Neural progenitor cell (in vitro differentiated cells): Measurements from ENCODE around the gene COA3. TPM values are rescaled to one million over a fixed set of nuclear protein-coding genes. Genes with fewer than 3 reads are reported as not detected.
A peak's percentile ranks its signal among the peaks of the same experiment; 100 is the strongest.

Experiments
- DNase-seq: peaks from one replicate; pipeline ENCODE4 v3.0.0-alpha.2; 2016; ENCODE audit warnings: low spot score
- H2AFZ ChIP-seq: fragments of 200-600 bp; sonication (generic); replicated peaks from 2 replicates; pipeline ENCODE4 v1.6.1; 2016; ENCODE audit warnings: antibody characterized with exemption
- H3F3A ChIP-seq: fragments of 200-600 bp; sonication (generic); 2 replicates; pipeline ENCODE4 v1.6.1; 2016; ENCODE audit warnings: antibody characterized with exemption, low read depth
- H3K27ac ChIP-seq: fragments of 200-600 bp; sonication (generic); 2 replicates; pipeline ENCODE4 v1.5.1; 2016; ENCODE audit warnings: mild to moderate bottlenecking
- H3K27me3 ChIP-seq: fragments of 200-600 bp; sonication (generic); 2 replicates; pipeline ENCODE4 v1.6.1; 2016; ENCODE audit warnings: mild to moderate bottlenecking, moderate library complexity
- H3K36me3 ChIP-seq: fragments of 200-600 bp; sonication (generic); 2 replicates; pipeline ENCODE4 v1.5.1; 2016
- H3K4me1 ChIP-seq: fragments of 200-600 bp; sonication (generic); 2 replicates; pipeline ENCODE4 v1.6.1; 2016; ENCODE audit warnings: mixed run types
- H3K4me2 ChIP-seq: fragments of 200-600 bp; sonication (generic); 2 replicates; pipeline ENCODE4 v1.6.1; 2016
- H3K4me3 ChIP-seq: fragments of 200-600 bp; sonication (generic); 2 replicates; pipeline ENCODE4 v1.5.1; 2016
- H3K79me2 ChIP-seq: fragments of 200-600 bp; sonication (generic); 2 replicates; pipeline ENCODE4 v1.6.1; 2016; ENCODE audit warnings: low read depth
- H3K9ac ChIP-seq: fragments of 200-600 bp; sonication (generic); 2 replicates; pipeline ENCODE4 v1.6.1; 2016
- H3K9me3 ChIP-seq: fragments of 200-600 bp; sonication (generic); 2 replicates; pipeline ENCODE4 v1.5.1; 2016; ENCODE audit warnings: low read depth
- H4K20me1 ChIP-seq: fragments of 200-600 bp; sonication (generic); 2 replicates; pipeline ENCODE4 v1.6.1; 2016; ENCODE audit warnings: low read depth
- H3K27ac Mint-ChIP-seq: 3 replicates; pipeline ENCODE4 v1.8.0; 2021; ENCODE audit warnings: mixed read lengths
- H3K27me3 Mint-ChIP-seq: 2 replicates; pipeline ENCODE4 v1.8.0; 2022; ENCODE audit warnings: low read depth, mild to moderate bottlenecking, inconsistent platforms, moderate library complexity, mixed read lengths; ENCODE audit not compliant: insufficient read depth
- H3K36me3 Mint-ChIP-seq: 3 replicates; pipeline ENCODE4 v1.8.0; 2021; ENCODE audit warnings: mixed read lengths
- H3K4me1 Mint-ChIP-seq: 3 replicates; pipeline ENCODE4 v1.8.0; 2021; ENCODE audit warnings: mixed read lengths
- H3K4me3 Mint-ChIP-seq: 3 replicates; pipeline ENCODE4 v1.8.0; 2021; ENCODE audit warnings: mild to moderate bottlenecking, moderate library complexity, mixed read lengths
- H3K9me3 Mint-ChIP-seq: 3 replicates; pipeline ENCODE4 v1.8.0; 2020; ENCODE audit warnings: mixed read lengths
- EZH2 ChIP-seq: fragments of 200-600 bp; sonication (generic); IDR thresholded peaks from 2 replicates; pipeline ENCODE4 v1.6.1; 2017; ENCODE audit warnings: antibody characterized with exemption, mild to moderate bottlenecking, moderate library complexity
- EZH2phosphoT487 ChIP-seq: fragments of 200-600 bp; sonication (generic); IDR thresholded peaks from 2 replicates; pipeline ENCODE4 v1.6.1; 2017; ENCODE audit warnings: antibody characterized with exemption
- total RNA-seq: library from RNA; depleted of rRNA; stranded (reverse); fragments of >200 nt; gene quantifications from 2 replicates; pipeline ENCODE4 v1.2.3, GENCODE V29; 2015; ENCODE audit warnings: low replicate concordance
- TF ChIP-seq, protein P1 (sequence below): fragments of 200-600 bp; sonication (generic); IDR thresholded peaks from 2 replicates; pipeline ENCODE4 v1.5.1; 2017; ENCODE audit warnings: antibody characterized with exemption, mild to moderate bottlenecking

The COA3 gene
- total RNA-seq, 1 donor from 2014 or later = 61.2 TPM

DNA sequence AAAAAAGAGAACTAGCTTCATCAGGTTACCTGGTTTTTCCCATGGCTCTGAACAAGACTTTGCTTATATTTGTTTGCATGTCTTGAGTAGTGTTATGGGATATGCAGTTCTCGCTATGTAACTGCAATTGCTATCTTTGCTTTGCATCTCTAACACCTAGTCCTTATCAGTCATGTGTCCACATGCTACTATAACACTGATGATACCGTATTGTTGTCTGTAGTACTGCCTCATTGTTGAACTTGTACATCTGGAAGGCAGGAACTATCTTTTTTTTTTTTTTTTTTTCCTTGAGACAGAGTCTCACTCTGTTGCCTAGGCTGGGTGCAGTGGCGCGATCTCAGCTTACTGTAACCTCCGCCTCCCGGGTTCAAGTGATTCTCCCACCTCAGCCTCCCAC lies 37.2 kb upstream of the COA3 start:
- Histone ChIP-seq H4K20me1 (peaks cover 13% of the 10 kb centered on the region), H3F3A (peaks cover 13% of the 10 kb centered on the region), H3K36me3 (no peaks in the 10 kb centered on the region), H2AFZ (no peak overlapping the region), H3K27ac (no peak overlapping the region), H3K9ac (no peak overlapping the region), H3K4me2 (no peak overlapping the region), H3K79me2 (peaks cover 41% of the 10 kb centered on the region), H3K9me3 (no peaks in the 10 kb centered on the region), H3K4me3 (no peak overlapping the region), H3K4me1 (peaks cover 11% of the 10 kb centered on the region), H3K27me3 (no peaks in the 10 kb centered on the region)
- no peak overlapping the region for H3K4me3 Mint-ChIP-seq
- no peak overlapping the region for H3K27ac Mint-ChIP-seq
- no peak for DNase-seq
- no peaks in the 10 kb centered on the region for H3K9me3 Mint-ChIP-seq
- H3K27me3 Mint-ChIP-seq = no peaks in the 10 kb centered on the region
- H3K4me1 Mint-ChIP-seq = peaks cover 16% of the 10 kb centered on the region
- no peak for TF ChIP-seq EZH2phosphoT487
- no peak for TF ChIP-seq EZH2
- TF ChIP-seq, protein P1, sequence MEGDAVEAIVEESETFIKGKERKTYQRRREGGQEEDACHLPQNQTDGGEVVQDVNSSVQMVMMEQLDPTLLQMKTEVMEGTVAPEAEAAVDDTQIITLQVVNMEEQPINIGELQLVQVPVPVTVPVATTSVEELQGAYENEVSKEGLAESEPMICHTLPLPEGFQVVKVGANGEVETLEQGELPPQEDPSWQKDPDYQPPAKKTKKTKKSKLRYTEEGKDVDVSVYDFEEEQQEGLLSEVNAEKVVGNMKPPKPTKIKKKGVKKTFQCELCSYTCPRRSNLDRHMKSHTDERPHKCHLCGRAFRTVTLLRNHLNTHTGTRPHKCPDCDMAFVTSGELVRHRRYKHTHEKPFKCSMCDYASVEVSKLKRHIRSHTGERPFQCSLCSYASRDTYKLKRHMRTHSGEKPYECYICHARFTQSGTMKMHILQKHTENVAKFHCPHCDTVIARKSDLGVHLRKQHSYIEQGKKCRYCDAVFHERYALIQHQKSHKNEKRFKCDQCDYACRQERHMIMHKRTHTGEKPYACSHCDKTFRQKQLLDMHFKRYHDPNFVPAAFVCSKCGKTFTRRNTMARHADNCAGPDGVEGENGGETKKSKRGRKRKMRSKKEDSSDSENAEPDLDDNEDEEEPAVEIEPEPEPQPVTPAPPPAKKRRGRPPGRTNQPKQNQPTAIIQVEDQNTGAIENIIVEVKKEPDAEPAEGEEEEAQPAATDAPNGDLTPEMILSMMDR = no peak
- peaks cover 20% of the 10 kb centered on the region for H3K36me3 Mint-ChIP-seq

DNA sequence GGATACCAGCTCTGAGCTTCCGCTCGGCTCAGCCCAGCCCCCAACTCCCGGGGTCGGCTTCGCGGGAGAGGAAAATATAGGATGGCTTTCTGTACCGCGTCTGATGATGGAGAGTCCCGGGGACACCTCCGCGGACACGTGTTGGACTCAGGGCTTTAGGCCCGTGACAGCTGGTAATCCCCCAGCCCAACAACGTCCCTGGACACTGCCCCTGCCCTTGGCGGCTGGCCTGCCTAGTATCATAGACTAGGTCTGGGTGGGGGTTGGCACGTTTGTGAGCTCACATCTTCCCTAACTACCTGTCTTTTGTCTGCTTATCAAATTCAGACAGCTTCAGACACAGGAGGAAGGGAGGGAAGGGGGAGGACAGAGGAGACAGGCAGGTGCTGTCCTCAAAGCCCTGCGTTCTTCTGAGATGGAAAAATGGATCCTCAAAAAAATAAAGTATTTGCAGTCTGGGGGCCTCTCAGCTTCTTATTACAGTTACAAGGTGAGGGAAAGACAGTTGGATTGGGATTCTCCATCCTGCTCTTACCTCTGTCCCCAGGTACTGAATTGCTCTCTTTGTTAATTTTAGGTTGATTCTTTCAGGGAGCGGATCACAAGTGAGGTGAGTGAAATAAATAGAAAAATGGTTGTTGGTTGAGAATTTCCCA lies 35.4 kb upstream of the COA3 start:
- no peak for TF ChIP-seq EZH2phosphoT487
- TF ChIP-seq, protein P1 = no peak
- TF ChIP-seq EZH2 = no peak
- Histone ChIP-seq H4K20me1 (peaks cover 13% of the 10 kb centered on the region), H3K4me1 (peaks cover 11% of the 10 kb centered on the region), H3K9ac (peak overlapping the region; percentile 92), H3K27ac (peak overlapping the region; percentile 78), H3K4me2 (peak overlapping the region; percentile 96), H3K36me3 (no peaks in the 10 kb centered on the region), H3K9me3 (no peaks in the 10 kb centered on the region), H3F3A (peaks cover 13% of the 10 kb centered on the region), H2AFZ (peak overlapping the region; percentile 90), H3K79me2 (peaks cover 41% of the 10 kb centered on the region), H3K4me3 (peak overlapping the region; percentile 93), H3K27me3 (peaks cover under 1% of the 10 kb centered on the region)
- H3K9me3 Mint-ChIP-seq = no peaks in the 10 kb centered on the region
- H3K27ac Mint-ChIP-seq = peak overlapping the region; percentile 53
- H3K36me3 Mint-ChIP-seq = peaks cover 13% of the 10 kb centered on the region
- DNase-seq = peak; percentile 50
- H3K4me1 Mint-ChIP-seq = peaks cover 16% of the 10 kb centered on the region
- peak overlapping the region; percentile 94 for H3K4me3 Mint-ChIP-seq
- H3K27me3 Mint-ChIP-seq = peaks cover 2% of the 10 kb centered on the region

DNA sequence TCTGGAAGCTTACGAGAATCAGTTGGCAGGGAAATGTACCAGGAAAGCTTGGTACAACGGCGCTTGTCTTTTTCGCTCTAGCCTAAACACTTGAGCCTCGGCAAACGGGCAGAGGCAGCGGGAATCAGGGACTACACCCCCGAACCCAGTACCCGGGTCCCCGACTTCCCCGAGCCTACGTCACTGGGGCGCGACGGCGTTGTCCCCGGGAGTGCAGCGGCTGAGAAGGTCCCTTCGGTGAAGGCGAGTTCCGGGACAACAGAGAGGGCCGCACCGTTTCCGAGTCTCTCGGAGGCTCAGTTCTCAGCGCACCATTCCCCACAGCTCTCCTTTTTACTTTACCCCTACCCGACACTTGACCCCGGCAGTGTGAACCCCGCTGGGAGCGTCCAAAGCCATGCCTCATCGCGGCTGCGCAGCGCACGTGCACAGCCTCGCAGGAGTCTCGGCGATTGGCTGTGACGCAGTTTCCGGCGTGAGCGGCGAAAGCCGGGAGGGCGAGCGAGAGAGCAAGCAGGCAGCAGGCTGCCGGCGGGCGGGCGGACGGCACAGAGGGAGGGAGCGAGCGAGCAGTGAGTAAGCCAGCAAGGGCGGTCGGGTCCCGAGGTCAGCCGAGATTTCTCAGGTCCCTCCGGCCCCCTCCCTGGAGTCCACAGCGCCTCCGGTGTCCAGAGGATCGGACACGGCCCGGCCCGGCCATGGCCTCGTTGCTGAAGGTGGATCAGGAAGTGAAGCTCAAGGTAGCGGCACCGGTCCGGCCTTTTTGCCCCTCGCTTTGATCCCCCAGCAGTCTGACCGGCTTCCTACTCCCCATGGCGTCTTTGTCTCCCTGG lies 34.6 kb upstream of the COA3 start, which contains the start of gene PSME3:
TSS of gene PSME3 (plus strand) at position 464 of the 833 bp plus-strand sequence. CDS start at position 699, 235 bp downstream.
- Histone ChIP-seq H3K9me3 (no peaks in the 10 kb centered on the region), H3K4me1 (peaks cover 11% of the 10 kb centered on the region), H3K4me3 (peak within 1 kb of the TSS; percentile 93), H3K79me2 (peaks cover 41% of the 10 kb centered on the region), H4K20me1 (peaks cover 13% of the 10 kb centered on the region), H3K9ac (peak within 1 kb of the TSS; percentile 92), H2AFZ (peak within 1 kb of the TSS; percentile 90), H3K4me2 (peak within 1 kb of the TSS; percentile 96), H3K27me3 (peaks cover 8% of the 10 kb centered on the region), H3K27ac (peak within 1 kb of the TSS; percentile 78), H3F3A (peaks cover 13% of the 10 kb centered on the region), H3K36me3 (no peaks in the 10 kb centered on the region)
- no peaks in the 10 kb centered on the region for H3K9me3 Mint-ChIP-seq
- peaks cover 16% of the 10 kb centered on the region for H3K4me1 Mint-ChIP-seq
- H3K4me3 Mint-ChIP-seq = peak within 1 kb of the TSS; percentile 94
- peak; percentile 93 for DNase-seq
- H3K27ac Mint-ChIP-seq = peak within 1 kb of the TSS; percentile 83
- H3K36me3 Mint-ChIP-seq = peaks cover 10% of the 10 kb centered on the region
- peaks cover 2% of the 10 kb centered on the region for H3K27me3 Mint-ChIP-seq
- no peak for TF ChIP-seq EZH2
- no peak for TF ChIP-seq EZH2phosphoT487
- TF ChIP-seq, protein P1 = no peak
